IMR-90 (cell line): ENCODE measurements around the gene BTBD3. TPM values are rescaled to one million over a fixed set of nuclear protein-coding genes. Genes with fewer than 3 reads are reported as not detected.
A peak's percentile ranks its signal among the peaks of the same experiment; 100 is the strongest.

Source experiments
- ATAC-seq: fragments of 200-7000 bp; cut with Tn5 transposase; 2 replicates; pipeline ENCODE4 v1.9.1; 2020; ENCODE audit warnings: low read depth, mild to moderate bottlenecking, moderate library complexity
- BruUV-seq: library from RNA; stranded (reverse); fragments of 400-500 nt; replicated peaks from 2 replicates; lab custom pipeline; 2021; lab: Mats Ljungman, UMichigan
- CTCF ChIA-PET: fragments of 300-600 bp; formaldehyde crosslinking; extraction: SDS; loops from one replicate; lab custom pipeline; 2021; ENCODE audit warnings: antibody characterized with exemption; lab: Yijun Ruan, JAX
- POLR2A ChIA-PET: fragments of 300-600 bp; sonication (Branson Sonifier 250); formaldehyde crosslinking; loops from one replicate; lab custom pipeline; 2022; ENCODE audit warnings: antibody characterized with exemption; ENCODE audit not compliant: unreplicated experiment; lab: Charles Lee
- DNase-seq: peaks from one replicate; pipeline ENCODE4 v3.0.0; 2013
- H2AFZ ChIP-seq: replicated peaks from 2 replicates; pipeline ENCODE3; 2013; ENCODE audit warnings: low read length, mild to moderate bottlenecking; ENCODE audit not compliant: poor library complexity
- H2AK5ac ChIP-seq: 2 replicates; pipeline ENCODE4 v1.6.1; 2013; ENCODE audit warnings: low read depth, low read length, inconsistent platforms
- H2AK9ac ChIP-seq: replicated peaks from 2 replicates; pipeline ENCODE3; 2013; ENCODE audit warnings: mild to moderate bottlenecking, low read depth, low read length, moderate library complexity; ENCODE audit not compliant: poor library complexity
- H2BK120ac ChIP-seq: 2 replicates; pipeline ENCODE4 v1.6.1; 2013; ENCODE audit warnings: low read depth, low read length, inconsistent platforms
- H2BK15ac ChIP-seq: 3 replicates; pipeline ENCODE4 v1.6.1; 2013; ENCODE audit warnings: low read depth, low read length, inconsistent platforms
- H2BK20ac ChIP-seq: 2 replicates; pipeline ENCODE4 v1.6.1; 2013; ENCODE audit warnings: low read depth, mild to moderate bottlenecking, inconsistent platforms, low read length, moderate library complexity
- H2BK5ac ChIP-seq: 2 replicates; pipeline ENCODE4 v1.6.1; 2013; ENCODE audit warnings: mild to moderate bottlenecking, low read depth, low read length, inconsistent platforms; ENCODE audit not compliant: poor library complexity, severe bottlenecking
- H3K14ac ChIP-seq: replicated peaks from 2 replicates; pipeline ENCODE4 v1.6.1; 2013; ENCODE audit warnings: low read depth, low read length, inconsistent platforms
- H3K18ac ChIP-seq: 2 replicates; pipeline ENCODE4 v1.6.1; 2013; ENCODE audit warnings: low read depth, low read length, control low read depth
- H3K23ac ChIP-seq: 2 replicates; pipeline ENCODE4 v1.6.1; 2013; ENCODE audit warnings: low read depth, low read length, inconsistent platforms
- H3K27ac ChIP-seq: 2 replicates; pipeline ENCODE4 v1.5.1; 2013; ENCODE audit warnings: mild to moderate bottlenecking, control low read depth, low read length; ENCODE audit not compliant: insufficient read depth
- H3K27me3 ChIP-seq: 2 replicates; pipeline ENCODE4 v1.6.1; 2013; ENCODE audit warnings: low read length; ENCODE audit not compliant: control insufficient read depth, insufficient read depth
- H3K36me3 ChIP-seq: 2 replicates; pipeline ENCODE4 v1.6.1; 2013; ENCODE audit warnings: low read length, mixed read lengths; ENCODE audit not compliant: control insufficient read depth, insufficient read depth
- H3K4ac ChIP-seq: 2 replicates; pipeline ENCODE4 v1.6.1; 2013; ENCODE audit warnings: low read depth, low read length, inconsistent platforms
- H3K4me1 ChIP-seq: 2 replicates; pipeline ENCODE4 v1.6.1; 2013; ENCODE audit warnings: low read length, mixed read lengths; ENCODE audit not compliant: control insufficient read depth, insufficient read depth
- H3K4me2 ChIP-seq: 2 replicates; pipeline ENCODE4 v1.6.1; 2013; ENCODE audit warnings: low read depth, mild to moderate bottlenecking, control low read depth, low read length, moderate library complexity
- H3K4me3 ChIP-seq: 2 replicates; pipeline ENCODE4 v1.5.1; 2013; ENCODE audit warnings: low read depth, mild to moderate bottlenecking, control low read depth, low read length, moderate library complexity; ENCODE audit not compliant: insufficient read depth
- H3K56ac ChIP-seq: 2 replicates; pipeline ENCODE4 v1.6.1; 2013; ENCODE audit warnings: low read length, inconsistent platforms; ENCODE audit not compliant: insufficient read depth; ENCODE audit errors: extremely low read depth
- H3K79me1 ChIP-seq, 2 experiments: 2 replicates each; pipeline ENCODE4 v1.6.1; 2013; ENCODE audit warnings: low read length in 2 of 2, inconsistent platforms in 1 of 2, low read depth in 1 of 2
- H3K9ac ChIP-seq: 2 replicates; pipeline ENCODE4 v1.6.1; 2013; ENCODE audit warnings: low read depth, low read length, control low read depth
- H3K9me1 ChIP-seq: 2 replicates; pipeline ENCODE4 v1.6.1; 2013; ENCODE audit warnings: low read length, inconsistent platforms; ENCODE audit not compliant: insufficient read depth
- H3K9me3 ChIP-seq: 2 replicates; pipeline ENCODE4 v1.6.1; 2013; ENCODE audit warnings: low read length; ENCODE audit not compliant: control insufficient read depth, insufficient read depth
- H4K20me1 ChIP-seq: 2 replicates; pipeline ENCODE4 v1.6.1; 2013; ENCODE audit warnings: low read length, inconsistent platforms; ENCODE audit not compliant: insufficient read depth
- H4K5ac ChIP-seq: 2 replicates; pipeline ENCODE4 v1.6.1; 2013; ENCODE audit warnings: mild to moderate bottlenecking, low read depth, low read length, control low read depth
- H4K8ac ChIP-seq, 2 experiments: 2 replicates each; pipeline ENCODE4 v1.6.1; 2013; ENCODE audit warnings: low read depth in 2 of 2, low read length in 2 of 2, control low read depth in 1 of 2, inconsistent platforms in 1 of 2
- H4K91ac ChIP-seq: 2 replicates; pipeline ENCODE4 v1.6.1; 2013; ENCODE audit warnings: low read depth, low read length, inconsistent platforms; ENCODE audit not compliant: insufficient read depth
- BHLHE40 ChIP-seq: fragments of 150-350 bp; IDR thresholded peaks from 2 replicates; pipeline ENCODE4 v1.6.1; 2016; ENCODE audit warnings: mild to moderate bottlenecking, low read depth, low read length
- CEBPB ChIP-seq: IDR thresholded peaks from 2 replicates; pipeline ENCODE4 v1.6.1; 2012; ENCODE audit warnings: low read depth, low read length, improper control_type of control experiment
- CHD1 ChIP-seq: IDR thresholded peaks from 2 replicates; pipeline ENCODE4 v1.6.1; 2012; ENCODE audit warnings: low read depth, low read length, improper control_type of control experiment
- CTCF ChIP-seq: conservative IDR thresholded peaks from 2 replicates; pipeline ENCODE4 v1.5.1; 2012; ENCODE audit warnings: mild to moderate bottlenecking, low read depth, low read length, improper control_type of control experiment
- FOS ChIP-seq: fragments of 150-350 bp; IDR thresholded peaks from 2 replicates; pipeline ENCODE4 v1.6.1; 2016; ENCODE audit warnings: low read depth, low read length
- MAFK ChIP-seq: IDR thresholded peaks from 2 replicates; pipeline ENCODE4 v1.6.1; 2012; ENCODE audit warnings: low read depth, low read length, improper control_type of control experiment
- MXI1 ChIP-seq: IDR thresholded peaks from 2 replicates; pipeline ENCODE4 v1.6.1; 2012; ENCODE audit warnings: low read depth, mild to moderate bottlenecking, low read length, moderate library complexity, borderline replicate concordance
- NFE2L2 ChIP-seq: fragments of 150-350 bp; IDR thresholded peaks from 2 replicates; pipeline ENCODE4 v1.6.1; 2016; ENCODE audit warnings: low read depth, mild to moderate bottlenecking, low read length
- RAD21 ChIP-seq: IDR thresholded peaks from 2 replicates; pipeline ENCODE4 v1.6.1; 2012; ENCODE audit warnings: low read length, improper control_type of control experiment
- USF2 ChIP-seq: fragments of 150-350 bp; IDR thresholded peaks from 2 replicates; pipeline ENCODE4 v1.6.1; 2017; ENCODE audit warnings: mild to moderate bottlenecking, antibody characterized with exemption, low read length, low read depth
- WGBS, 2 experiments: methylation state at CpG; one replicate each; pipeline versions ENCODE4 v1.1.5 to v1.1.7; 2013; ENCODE audit warnings: missing lambda C conversion rate in 2 of 2; ENCODE audit not compliant: insufficient read length in 1 of 2; ENCODE audit errors: extremely low coverage in 2 of 2; 5-methylcytosine and 5-hydroxymethylcytosine counted together
- dilution Hi-C: fragments of 300-500 bp; cut with HindIII; formaldehyde crosslinking; loops from one replicate; pipeline ENCODE4 v1.14.3; 2018; ENCODE audit warnings: low sequenced_read_pairs; ENCODE audit not compliant: unreplicated experiment
- in situ Hi-C: fragments of 300-500 bp; cut with MboI; formaldehyde crosslinking; loops from 3 replicates; pipeline ENCODE4 v1.14.3; 2019; ENCODE audit warnings: low sequenced_read_pairs, inconsistent platforms, mixed read lengths
- intact Hi-C: fragments of 100-400 bp; cut with micrococcal nuclease; formaldehyde crosslinking; loops from 2 replicates; pipeline ENCODE4 v1.10.0; 2022
- polyA plus RNA-seq, 3 experiments: library from polyadenylated mRNA; depleted of rRNA; stranded (reverse); fragments of >200 nt; gene quantifications; 2 replicates each; pipeline ENCODE4 v1.2.3, GENCODE V29; 2012; ENCODE audit warnings: low replicate concordance in 1 of 3
- total RNA-seq: library from RNA; depleted of rRNA; stranded (reverse); fragments of >200 nt; gene quantifications from 2 replicates; pipeline ENCODE4 v1.2.3, GENCODE V29; 2012

BTBD3 gene
- total and polyA plus RNA-seq, 2 of the 4 experiments (the other 2 are of a cell fraction): 22.7 to 44.6 TPM

GRCh38 chr20:11958855-11959254 is 41.2 kb downstream of the BTBD3 start:
- H2AK5ac ChIP-seq: no peak overlapping the region
- peak; percentile 57; the same call in 1 of the 2 replicates for ATAC-seq
- H4K20me1 ChIP-seq: no peaks in the 10 kb centered on the region
- H3K27ac ChIP-seq: no peak overlapping the region
- H3K23ac ChIP-seq: no peak overlapping the region
- intact Hi-C loops (no loop called here), in situ Hi-C loops (no loop called here), dilution Hi-C loops (no loop called here)
- no peak overlapping the region for H3K18ac ChIP-seq
- no peak overlapping the region for H4K8ac ChIP-seq
- H2AFZ ChIP-seq: peak overlapping the region; percentile 46
- H3K4me3 ChIP-seq: no peak overlapping the region
- peaks cover 8% of the 10 kb centered on the region for H3K27me3 ChIP-seq
- H3K9me1 ChIP-seq: no peaks in the 10 kb centered on the region
- H3K9me3 ChIP-seq: no peaks in the 10 kb centered on the region
- no peak overlapping the region for H3K14ac ChIP-seq
- 67% methylated on average over 8 of the region's 24 CpGs; no CpG with 5 or more reads in 1 of the 2 experiments for WGBS, 2 experiments
- H4K5ac ChIP-seq: no peak overlapping the region
- no peak overlapping the region for H2BK5ac ChIP-seq
- H3K56ac ChIP-seq: no peak overlapping the region
- H2BK120ac ChIP-seq: no peak overlapping the region
- no peak overlapping the region for H3K4me2 ChIP-seq
- no peak overlapping the region for H3K9ac ChIP-seq
- no peak overlapping the region for H3K4ac ChIP-seq
- no peaks in the 10 kb centered on the region for H3K4me1 ChIP-seq
- TF ChIP-seq BHLHE40 (no peak), CEBPB (no peak), MXI1 (no peak), FOS (no peak), NFE2L2 (no peak), RAD21 (no peak), CHD1 (no peak), CTCF (no peak), MAFK (no peak), USF2 (no peak)
- POLR2A ChIA-PET: no interaction called here
- no peak overlapping the region for H4K91ac ChIP-seq
- no peak overlapping the region for H2BK15ac ChIP-seq
- DNase-seq: no peak
- no peak overlapping the region for H2BK20ac ChIP-seq
- no peaks in the 10 kb centered on the region for H3K36me3 ChIP-seq
- H2AK9ac ChIP-seq: no peak overlapping the region
- no TSS peak for BruUV-seq
- CTCF ChIA-PET: no interaction called here
- H3K79me1 ChIP-seq: no peaks in the 10 kb centered on the region
